Measurements from ENCODE around the gene ARCN1.

GRCh38 chr11:118536726-118537125 is 35.5 kb upstream of the ARCN1 start:
- TF ChIP-seq CTCF (IDR thresholded peaks at IDR 0.05; ENCODE audit: borderline replicate concordance, extremely low read depth, low read length, poor library complexity, severe bottlenecking) (no peak), EZH2 (IDR thresholded peaks at IDR 0.05; ENCODE audit: borderline replicate concordance, low read depth, low read length, severe bottlenecking) (no peak)

All from DND-41 (cell line).